ENCODE results near the gene PPME1. TPM values are rescaled to one million over a fixed set of nuclear protein-coding genes. Genes with fewer than 3 reads are reported as not detected.
A peak's percentile ranks its signal among the peaks of the same experiment; 100 is the strongest.

The PPME1 gene
- total RNA-seq, 1 experiment from 2014 or later, result 57.4 TPM

DNA sequence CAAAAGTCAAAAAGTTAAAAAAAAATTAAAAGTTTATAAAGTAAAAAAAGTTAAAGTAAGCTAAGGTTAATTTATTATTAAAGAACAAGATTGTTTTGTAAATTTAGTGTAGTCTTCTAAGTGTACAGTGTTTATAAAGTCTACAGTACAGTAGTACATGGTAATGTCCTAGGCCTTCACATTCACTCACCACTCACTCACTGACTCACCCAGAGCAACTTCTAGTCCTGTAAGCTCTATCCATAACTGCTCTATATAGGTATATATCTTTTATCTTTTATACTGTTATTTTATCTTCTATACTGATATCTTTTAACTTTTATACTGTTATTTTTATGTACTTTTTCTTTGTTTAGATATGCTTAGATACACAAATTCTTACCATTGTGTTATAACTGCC lies 11.4 kb upstream of the PPME1 start:
- no peak for DNase-seq (ENCODE audit: low read depth)

GRCh38 chr11:74162681-74163467 lies 8.2 kb upstream of the PPME1 start:
- DNase-seq (ENCODE audit: low read depth), result no peak

DNA sequence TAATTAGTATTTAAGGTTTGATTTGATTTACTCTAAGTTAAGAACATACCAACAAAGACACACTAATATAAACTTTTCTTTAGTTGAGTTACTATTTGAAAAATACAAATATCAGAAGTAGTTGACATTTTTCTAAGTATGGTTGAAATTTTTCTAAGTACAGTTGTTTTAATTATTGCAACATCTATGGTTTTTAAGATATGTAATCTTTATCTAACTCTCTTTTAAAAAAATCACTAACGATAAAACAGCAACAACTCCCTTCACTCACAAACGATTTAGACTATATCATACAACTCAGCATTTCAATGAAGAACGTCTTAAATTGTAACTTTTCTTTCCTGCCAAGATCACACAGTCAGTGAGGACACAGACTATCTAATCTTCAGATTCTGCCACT lies 2.3 kb upstream of the PPME1 start:
- no peak for DNase-seq (ENCODE audit: low read depth)

DNA sequence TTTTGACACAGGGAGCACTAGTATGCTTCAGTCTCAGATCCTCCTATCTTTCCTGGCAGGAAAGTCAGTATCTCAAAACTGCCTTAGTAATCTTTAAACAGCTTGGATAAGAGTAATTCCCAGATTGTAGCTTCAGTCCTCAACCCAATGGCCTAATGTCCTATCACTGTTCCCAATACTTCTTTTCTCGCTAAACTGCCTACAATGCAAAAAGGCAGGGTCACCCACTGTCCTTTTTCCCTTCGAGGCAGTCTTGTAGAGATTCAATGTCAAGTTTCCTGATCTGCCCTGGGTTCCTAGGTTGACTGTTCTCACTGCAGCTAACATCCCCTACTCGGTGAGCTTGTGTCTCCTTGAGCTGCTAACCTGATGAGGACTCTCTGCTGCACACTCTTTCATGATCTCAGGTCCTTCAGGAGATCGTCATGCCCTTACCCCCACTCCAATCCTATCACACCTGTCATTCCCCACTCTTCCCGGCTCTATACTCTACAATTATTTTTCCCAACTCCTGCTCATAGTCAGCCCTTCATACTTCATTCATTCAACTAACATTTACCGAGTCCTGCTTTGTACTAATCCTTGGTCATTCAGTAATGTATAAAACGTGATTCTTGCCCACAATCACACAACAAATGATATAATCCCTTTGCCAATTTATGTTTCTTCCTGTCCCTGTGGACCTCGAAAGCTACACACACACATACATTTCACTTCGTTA lies 1.2 kb upstream of the PPME1 start:
- DNase-seq (ENCODE audit: low read depth), result peak; percentile 7

DNA sequence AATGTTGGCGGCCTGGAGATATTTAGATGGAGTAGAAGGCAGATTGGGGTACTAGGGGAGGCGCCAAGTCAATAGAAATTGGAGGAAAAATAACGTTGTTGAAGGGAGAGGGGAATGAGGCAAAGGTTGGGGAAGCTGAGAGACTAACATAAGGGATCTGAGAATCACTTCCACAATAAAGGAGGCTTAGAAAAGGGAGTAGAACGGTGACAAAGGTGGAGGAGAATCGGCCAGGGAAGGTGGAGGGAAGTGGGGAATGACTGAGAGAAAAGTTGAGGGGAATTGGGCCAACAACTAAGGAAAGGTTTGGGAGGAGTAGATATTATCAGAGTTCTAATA lies 510 bp downstream of the PPME1 start:
- DNase-seq (ENCODE audit: low read depth), result no peak

DNA sequence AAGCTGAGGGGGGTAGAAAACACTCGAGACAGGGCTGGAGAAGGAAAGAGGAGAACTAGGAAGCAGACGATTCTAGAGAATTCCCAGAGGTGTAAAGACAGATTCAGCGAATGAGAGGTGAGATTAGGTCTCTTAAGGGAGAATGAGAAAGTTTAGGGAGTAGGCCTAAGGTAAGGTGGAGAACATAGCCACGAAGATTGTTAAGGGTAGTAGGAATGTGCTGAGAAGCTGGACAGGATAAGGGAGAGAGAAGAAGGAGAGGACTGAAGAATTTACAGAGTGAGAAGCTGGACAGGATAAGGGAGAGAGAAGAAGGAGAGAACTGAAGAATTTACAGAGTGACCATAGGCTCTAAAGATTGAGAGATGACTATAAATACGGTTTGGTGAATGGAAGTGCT lies 908 bp downstream of the PPME1 start:
- DNase-seq (ENCODE audit: low read depth), result peak; percentile 25

- no peak for DNase-seq (ENCODE audit: low read depth)
Observed at GRCh38 chr11:74175920-74176319, 4.8 kb downstream of the PPME1 start.

DNA sequence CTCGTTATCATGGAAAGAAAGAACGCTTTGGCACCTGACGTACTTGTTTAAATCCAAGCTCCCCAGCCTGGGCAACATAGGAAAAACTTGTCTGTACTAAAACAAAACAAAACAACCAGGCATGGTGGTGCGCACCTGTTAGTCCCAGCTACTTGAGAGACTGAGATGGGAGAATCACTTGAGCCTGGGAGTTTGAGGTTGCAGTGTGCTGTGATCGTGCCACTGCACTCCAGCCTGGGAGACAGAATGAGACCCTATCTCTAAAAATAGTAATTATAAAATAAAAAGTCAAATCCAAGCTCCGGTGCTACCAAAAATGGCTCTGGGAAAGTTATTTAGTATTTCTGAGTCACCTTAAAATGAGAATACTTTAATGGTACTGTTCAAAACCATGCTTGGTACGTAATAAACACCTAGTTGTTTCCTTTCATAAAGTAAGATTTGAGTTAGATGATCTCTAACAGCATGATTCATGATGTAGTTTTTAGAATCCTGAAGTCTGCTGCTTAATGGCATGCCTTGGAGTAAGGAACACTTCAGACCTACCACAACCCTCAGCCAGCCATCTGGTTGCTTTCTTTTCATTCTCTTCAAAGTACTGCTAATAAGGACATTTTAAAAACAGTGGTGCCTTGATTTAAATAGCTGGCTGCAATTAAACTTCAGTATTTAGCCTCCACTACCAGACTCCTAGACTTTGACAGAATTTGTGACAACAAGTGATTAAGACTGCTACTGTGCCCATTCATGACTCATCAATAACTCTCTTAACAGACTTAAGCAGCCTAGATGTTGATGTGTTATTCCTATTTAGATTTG lies 8.4 kb downstream of the PPME1 start:
- DNase-seq (ENCODE audit: low read depth), result peak; percentile 37

DNA sequence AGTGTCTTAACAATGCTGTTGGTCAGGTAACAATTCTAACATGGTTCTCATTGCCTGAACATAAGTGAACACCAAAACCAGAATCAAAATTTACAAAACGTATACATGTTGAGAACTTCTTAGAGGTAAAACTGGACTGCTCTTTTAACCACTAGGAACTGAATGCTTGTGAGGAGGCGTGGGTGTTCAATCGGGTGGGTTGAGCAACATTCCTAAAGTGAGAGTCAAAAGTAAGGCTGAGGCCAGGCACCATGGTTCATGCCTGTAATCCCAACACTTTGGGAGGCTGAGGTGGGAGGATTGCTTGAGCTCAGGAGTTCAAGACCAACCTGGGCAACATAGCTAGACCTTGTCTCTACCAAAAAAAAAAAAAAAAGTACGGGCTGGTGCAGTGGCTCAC lies 11.5 kb downstream of the PPME1 start:
- peak; percentile 8 for DNase-seq (ENCODE audit: low read depth)

GRCh38 chr11:74185285-74185684 lies 14.2 kb downstream of the PPME1 start:
- DNase-seq (ENCODE audit: low read depth), result no peak

DNA sequence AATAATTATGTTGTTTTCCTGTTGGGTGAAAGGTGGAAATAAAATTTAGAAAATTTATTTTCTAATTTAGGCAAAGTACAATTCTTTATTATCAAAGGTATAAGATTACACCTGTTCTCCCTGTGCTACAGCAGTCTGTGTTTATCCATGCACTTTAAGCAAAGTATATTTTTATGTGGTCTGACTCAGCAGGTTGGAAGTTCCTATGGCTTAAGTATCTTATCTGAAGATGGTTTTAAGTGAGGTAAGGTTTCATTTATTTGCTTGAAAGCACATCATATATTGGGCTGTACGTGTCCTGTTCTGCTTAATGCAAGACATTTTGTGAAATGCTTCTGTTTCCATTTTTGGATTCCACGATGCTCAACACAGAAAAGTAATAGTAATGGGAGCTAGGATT lies 14.6 kb downstream of the PPME1 start:
- DNase-seq (ENCODE audit: low read depth), result peak; percentile 37

DNA sequence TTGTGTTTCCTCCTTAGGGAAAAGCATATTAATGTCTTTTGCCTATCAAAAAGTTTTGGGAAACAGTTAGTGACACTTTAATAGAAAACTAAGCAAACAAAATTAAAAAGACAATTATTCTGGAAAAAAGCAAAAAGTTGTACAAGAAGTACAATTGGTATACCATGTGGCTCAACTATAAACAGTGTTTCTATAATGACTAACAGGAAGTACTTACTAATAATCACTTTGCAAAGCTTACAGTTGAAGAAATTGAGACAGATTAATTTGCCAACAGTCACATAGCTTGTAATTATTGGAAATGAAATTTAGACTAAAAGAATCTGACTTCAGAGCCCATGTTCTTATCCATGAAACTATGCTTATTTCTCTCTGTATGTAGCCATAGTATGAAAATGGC lies 24.7 kb downstream of the PPME1 start:
- peak; percentile 4 for DNase-seq (ENCODE audit: low read depth)

- DNase-seq (ENCODE audit: low read depth), result no peak
Observed at GRCh38 chr11:74196781-74197486, 25.8 kb downstream of the PPME1 start.

DNA sequence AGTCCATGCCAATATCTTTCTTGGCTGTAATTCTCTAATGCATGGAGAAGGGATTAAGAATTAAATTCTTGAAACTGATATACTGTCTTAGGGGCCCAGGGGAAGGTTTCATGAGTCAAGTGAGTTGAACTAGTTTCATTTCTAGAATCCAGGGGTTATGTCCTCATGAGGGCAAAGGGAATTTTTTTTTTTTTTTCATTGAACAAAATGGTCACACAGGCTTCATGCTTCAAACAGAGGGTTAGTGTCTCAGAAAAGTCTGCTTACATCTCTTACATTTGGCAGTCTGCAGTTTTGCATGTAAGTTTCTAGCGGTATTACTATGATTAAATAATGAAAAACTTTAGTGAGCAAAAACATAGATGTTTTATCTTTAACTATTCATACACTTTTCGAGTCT lies 32.9 kb downstream of the PPME1 start:
- DNase-seq (ENCODE audit: low read depth), result no peak

GRCh38 chr11:74204701-74205100 lies 33.6 kb downstream of the PPME1 start:
- no peak for DNase-seq (ENCODE audit: low read depth)

DNA sequence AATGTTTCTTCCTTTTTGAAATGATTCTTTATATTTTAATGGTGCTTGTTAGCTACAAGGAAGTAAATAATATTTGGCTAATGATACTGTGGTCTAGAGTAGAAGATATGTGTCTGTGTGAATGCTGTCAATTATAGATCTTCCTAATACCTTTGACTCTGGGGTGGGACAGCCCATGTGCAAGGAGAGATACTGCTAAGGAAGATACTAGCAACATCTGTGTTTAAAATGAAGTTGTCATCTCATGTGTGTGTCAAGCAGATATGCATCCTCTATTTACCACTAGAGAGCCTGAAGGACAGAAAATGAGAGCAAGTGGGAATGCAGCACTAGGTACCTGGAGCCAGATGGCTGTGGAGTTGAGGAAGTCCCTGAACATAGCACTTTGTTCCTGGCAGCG lies 34.1 kb downstream of the PPME1 start:
- DNase-seq (ENCODE audit: low read depth), result no peak

DNA sequence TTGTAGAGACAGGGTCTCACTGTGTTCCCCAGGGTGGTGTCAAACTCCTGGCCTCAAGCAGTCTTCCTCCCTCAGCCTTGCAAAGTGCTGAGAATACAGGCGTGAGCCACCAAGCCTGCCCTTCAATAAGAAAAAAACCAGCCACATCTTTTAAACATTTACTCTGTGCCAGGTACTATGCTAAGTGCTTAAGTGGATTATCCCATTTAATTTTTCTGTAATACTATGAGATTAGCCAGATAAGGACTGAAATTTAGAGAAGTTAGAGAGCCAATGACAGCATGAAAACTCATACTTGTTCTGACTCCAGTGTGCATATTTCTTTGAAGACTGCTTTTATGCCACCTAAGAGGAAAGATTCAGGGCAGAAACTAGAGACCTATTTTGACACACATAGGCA lies 35.7 kb downstream of the PPME1 start:
- no peak for DNase-seq (ENCODE audit: low read depth)

- DNase-seq (ENCODE audit: low read depth), result no peak
Observed at GRCh38 chr11:74208507-74208906, 37.4 kb downstream of the PPME1 start.

- DNase-seq (ENCODE audit: low read depth), result no peak
Observed at GRCh38 chr11:74212533-74212932, 41.4 kb downstream of the PPME1 start.

- DNase-seq (ENCODE audit: low read depth), result peak; percentile 25
Observed at GRCh38 chr11:74220376-74220775, 49.3 kb downstream of the PPME1 start.

GRCh38 chr11:74221816-74222215 lies 50.7 kb downstream of the PPME1 start:
- DNase-seq (ENCODE audit: low read depth), result no peak

GRCh38 chr11:74225565-74225964 lies 54.5 kb downstream of the PPME1 start:
- DNase-seq (ENCODE audit: low read depth), result no peak

Data from M059J (cell line).